K562 (cell line): ENCODE measurements around the gene PAPSS2. TPM values are rescaled to one million over a fixed set of nuclear protein-coding genes. Genes with fewer than 3 reads are reported as not detected.

Experiments
- ATAC-seq: fragments of 200-7000 bp; cut with Tn5 transposase; 3 replicates; pipeline ENCODE4 v1.9.1; 2020; ENCODE audit warnings: moderate library complexity
- BruUV-seq: library from RNA; stranded (reverse); fragments of 400-500 nt; replicated peaks from 2 replicates; lab custom pipeline; 2021; lab: Mats Ljungman, UMichigan
- CTCF ChIA-PET: fragments of 300-600 bp; formaldehyde crosslinking; extraction: SDS; loops from one replicate; lab custom pipeline; 2021; ENCODE audit warnings: low intra/inter-chr PET ratio; lab: Yijun Ruan, JAX
- POLR2A ChIA-PET: fragments of 300-600, 350-650 bp; sonication (Branson Sonifier 250); formaldehyde crosslinking; extraction: SDS; loops from one replicate; lab custom pipeline; 2021; ENCODE audit warnings: antibody characterized with exemption, inconsistent platforms; lab: Yijun Ruan, JAX
- DNase-seq, 4 experiments: peaks; one replicate each; pipeline versions ENCODE4 v3.0.0 to v3.0.0-alpha.2; 2011 to 2018; ENCODE audit warnings: low spot score in 3 of 4, mixed read lengths in 3 of 4; ENCODE audit errors: extremely low read depth in 1 of 4
- FAIRE-seq: peaks from 2 replicates; lab custom pipeline; 2011; peaks lifted over from hg19 to GRCh38; lab: Jason Lieb, UNC
- H2AFZ ChIP-seq: 2 replicates; pipeline ENCODE4 v1.6.0; 2011; ENCODE audit warnings: low read depth, low read length, control low read depth, inconsistent platforms
- H3K27ac ChIP-seq: fragments of 200-600 bp; 3 replicates; pipeline ENCODE4 v1.8.0; 2011; ENCODE audit warnings: low read depth, mild to moderate bottlenecking, control low read depth, inconsistent platforms, low read length, moderate library complexity, mixed read lengths; ENCODE audit errors: extremely low read depth
- H3K27me3 ChIP-seq, 2 experiments: fragments of 300-600 bp in 1 of 2; 2 replicates in 1 of 2; 3 replicates in 1 of 2; pipeline versions ENCODE4 v1.6.0 to v1.8.0; 2011; ENCODE audit warnings: inconsistent platforms in 2 of 2, low read length in 2 of 2, mild to moderate bottlenecking in 1 of 2, mixed read lengths in 1 of 2, moderate library complexity in 1 of 2; ENCODE audit not compliant: control insufficient read depth in 2 of 2, insufficient read depth in 2 of 2
- H3K36me3 ChIP-seq: fragments of 300-600 bp; 3 replicates; pipeline ENCODE4 v1.8.0; 2011; ENCODE audit warnings: mild to moderate bottlenecking, low read length, inconsistent platforms; ENCODE audit not compliant: control insufficient read depth, insufficient read depth
- H3K4me1 ChIP-seq, 2 experiments: fragments of 200-600 bp in 1 of 2; replicated peaks in 1 of 2; 2 replicates in 1 of 2; 3 replicates in 1 of 2; pipeline versions ENCODE4 v1.5.1 to v1.8.0; 2011; ENCODE audit warnings: inconsistent platforms in 2 of 2, low read length in 2 of 2, mild to moderate bottlenecking in 1 of 2, mixed read lengths in 1 of 2, moderate library complexity in 1 of 2; ENCODE audit not compliant: control insufficient read depth in 2 of 2, insufficient read depth in 2 of 2
- H3K4me2 ChIP-seq: 2 replicates; pipeline ENCODE4 v1.6.1; 2011; ENCODE audit warnings: low read length, control low read depth, inconsistent platforms, mixed read lengths; ENCODE audit not compliant: insufficient read depth
- H3K4me3 ChIP-seq: fragments of 200-600 bp; sonication (generic), shearing (Covaris generic); 2 replicates; pipeline ENCODE4 v1.5.1; 2016; ENCODE audit warnings: control low read depth, inconsistent platforms
- H3K79me2 ChIP-seq: fragments of 200-600 bp; 3 replicates; pipeline ENCODE4 v1.8.0; 2011; ENCODE audit warnings: low read length, inconsistent platforms; ENCODE audit not compliant: control insufficient read depth, insufficient read depth
- H3K9ac ChIP-seq, 2 experiments: 2 replicates each; pipeline versions ENCODE4 v1.6.0 to v1.6.1; 2011; ENCODE audit warnings: low read depth in 2 of 2, low read length in 2 of 2, control low read depth in 1 of 2, inconsistent platforms in 1 of 2, mild to moderate bottlenecking in 1 of 2, mixed read lengths in 1 of 2; ENCODE audit not compliant: insufficient read depth in 1 of 2
- H3K9me1 ChIP-seq: one replicate; pipeline ENCODE4 v1.6.0; 2011; ENCODE audit warnings: inconsistent platforms, mild to moderate bottlenecking, low read length, moderate library complexity; ENCODE audit not compliant: control insufficient read depth, insufficient read depth
- H3K9me3 ChIP-seq: replicated peaks from 2 replicates; pipeline ENCODE4 v1.5.1; 2011; ENCODE audit warnings: low read depth, low read length, inconsistent platforms; ENCODE audit not compliant: control insufficient read depth, insufficient read depth
- H4K20me1 ChIP-seq: replicated peaks from 2 replicates; pipeline ENCODE4 v1.6.1; 2011; ENCODE audit warnings: low read length, inconsistent platforms, mixed read lengths; ENCODE audit not compliant: control insufficient read depth, insufficient read depth
- ADNP ChIP-seq: fragments of 200-800 bp; sonication (Bioruptor generic); IDR thresholded peaks from 2 replicates; pipeline ENCODE4 v1.6.1; 2016; ENCODE audit warnings: missing genetic modification characterization, missing compliant biosample characterization
- E4F1 ChIP-seq: fragments of 250-450 bp; sonication (Bioruptor Pico); IDR thresholded peaks from 2 replicates; pipeline ENCODE4 v1.5.0; 2021; ENCODE audit warnings: mild to moderate bottlenecking, borderline replicate concordance
- SLC30A9 ChIP-seq: fragments of 250-450 bp; sonication (Bioruptor Pico); IDR thresholded peaks from 2 replicates; pipeline ENCODE4 v1.8.0; 2022; ENCODE audit warnings: mild to moderate bottlenecking, moderate library complexity
- THRAP3 ChIP-seq: fragments of 450-650 bp; IDR thresholded peaks from 2 replicates; pipeline ENCODE4 v1.6.1; 2016; ENCODE audit warnings: mild to moderate bottlenecking, inconsistent platforms, borderline replicate concordance
- ZBTB12 ChIP-seq: fragments of 250-450 bp; sonication (Bioruptor Pico); IDR thresholded peaks from 2 replicates; pipeline ENCODE4 v1.4.0; 2020
- ZEB2 ChIP-seq: fragments of 450-650 bp; IDR thresholded peaks from 2 replicates; pipeline ENCODE4 v1.6.1; 2016
- ZFP30 ChIP-seq: fragments of 250-450 bp; sonication (Bioruptor Pico); IDR thresholded peaks from 2 replicates; pipeline ENCODE4 v1.8.0; 2022; ENCODE audit warnings: moderate library complexity, mild to moderate bottlenecking, inconsistent platforms, borderline replicate concordance
- ZSCAN29 ChIP-seq: fragments of 450-650 bp; IDR thresholded peaks from 2 replicates; pipeline ENCODE4 v1.6.1; 2017
- WGBS: fragments of 100-300 bp; shearing (Covaris generic); methylation state at CpG from one replicate; pipeline ENCODE4 v1.1.6; 2016; ENCODE audit warnings: low coverage, mixed read lengths; ENCODE audit not compliant: insufficient coverage; ENCODE audit errors: missing lambda C conversion rate; 5-methylcytosine and 5-hydroxymethylcytosine counted together
- in situ Hi-C: fragments of 300-500 bp; cut with MboI; formaldehyde crosslinking; loops from 4 replicates; pipeline ENCODE4 v1.15.0; 2018; ENCODE audit warnings: inconsistent platforms, mixed read lengths
- intact Hi-C: fragments of 100-400 bp; cut with micrococcal nuclease; formaldehyde crosslinking; loops from 2 replicates; pipeline ENCODE4 v1.14.2; 2022
- polyA plus RNA-seq, 8 experiments: library from polyadenylated mRNA; depleted of rRNA in 4 of 8; stranded (reverse) in 5 of 8; unstranded in 3 of 8; fragments of >200 nt; fragmentation: Nextera tagmentation in 2 of 8; fragmentation: Illumina TruSeq in 1 of 8; extraction: Ambion mirVana in 2 of 8; extraction: Trizol in 1 of 8; gene quantifications; 2 replicates each; pipeline versions ENCODE4 v1.2.1 to v1.2.3, GENCODE V29; 2011 to 2014; ENCODE audit warnings: inconsistent platforms in 1 of 8, missing spikeins in 1 of 8
- total RNA-seq, 7 experiments: library from RNA; depleted of rRNA in 6 of 7; stranded (reverse); fragments of >200 nt in 6 of 7; fragmentation: Illumina TruSeq in 2 of 7; extraction: Trizol in 2 of 7; gene quantifications; 2 replicates each; pipeline versions ENCODE4 v1.2.1 to v1.2.3, GENCODE V29; 2011 to 2021; ENCODE audit warnings: low replicate concordance in 1 of 7

Gene PAPSS2
- total and polyA plus RNA-seq, 9 of the 15 experiments (the other 6 are each of a cell fraction or from before 2014, with no cell fraction given): 0.01 to 0.29 TPM; not detected in 7

- no peak overlapping the region for H3K9ac ChIP-seq
- no peaks in the 10 kb centered on the region for H3K79me2 ChIP-seq
- FAIRE-seq: no peak
- no peaks in the 10 kb centered on the region for H4K20me1 ChIP-seq
- no TSS peak for BruUV-seq
- ATAC-seq: no peak
- 10% methylated on average over 7 of the region's 7 CpGs for WGBS
- no peak for DNase-seq
- CTCF ChIA-PET: no interaction called here
- intact Hi-C loops (no loop called here), in situ Hi-C loops (no loop called here)
- no peak overlapping the region for H2AFZ ChIP-seq
- H3K4me3 ChIP-seq: no peak overlapping the region
- POLR2A ChIA-PET: no interaction called here
- no peaks in the 10 kb centered on the region for H3K36me3 ChIP-seq
- no peak overlapping the region for H3K4me2 ChIP-seq
- H3K27ac ChIP-seq: no peak overlapping the region
- H3K4me1 ChIP-seq: no peaks in the 10 kb centered on the region
- no peaks in the 10 kb centered on the region for H3K9me3 ChIP-seq
- TF ChIP-seq ZFP30 (CRISPR knock-in tag): no peak
- TF ChIP-seq E4F1: no peak
- no peak for TF ChIP-seq ZBTB12
- no peak for TF ChIP-seq ZSCAN29
- TF ChIP-seq ZEB2: no peak
- TF ChIP-seq THRAP3: no peak
- TF ChIP-seq ADNP (tag): no peak
- TF ChIP-seq SLC30A9: no peak
- no peaks in the 10 kb centered on the region; a peak in 1 of 5 replicates for H3K27me3 ChIP-seq
- H3K9me1 ChIP-seq: no peaks in the 10 kb centered on the region
These were observed 29.5 kb upstream of the PAPSS2 start for GRCh38 chr10:87630171-87630570.
